Activated CD4-positive, alpha-beta T cell treated with anti-CD3 and anti-CD28 coated beads, Interleukin-2, amount 10 ng/mL, durations not matched to agents 7 days and 5 days (primary cell): ENCODE measurements around the gene DNAH12. TPM values are rescaled to one million over a fixed set of nuclear protein-coding genes. Genes with fewer than 3 reads are reported as not detected.

Source experiments
- CTCF ChIA-PET: fragments of 350-600 bp; sonication (Branson Sonifier 250); formaldehyde crosslinking; loops from one replicate; lab custom pipeline; 2021; ENCODE audit warnings: antibody characterized with exemption; lab: Charles Lee
- POLR2A ChIA-PET: fragments of 350-600 bp; sonication (Branson Sonifier 250); formaldehyde crosslinking; loops from one replicate; lab custom pipeline; 2021; ENCODE audit warnings: antibody characterized with exemption; lab: Charles Lee
- DNase-seq: peaks from one replicate; pipeline ENCODE4 v3.0.0-alpha.2; 2020
- H3K27ac Mint-ChIP-seq: one replicate; pipeline ENCODE4 v1.8.0; 2021; ENCODE audit warnings: mild to moderate bottlenecking, moderate library complexity, mixed read lengths
- H3K27me3 Mint-ChIP-seq: one replicate; pipeline ENCODE4 v1.8.0; 2021; ENCODE audit warnings: mixed read lengths
- H3K36me3 Mint-ChIP-seq: one replicate; pipeline ENCODE4 v1.8.0; 2021; ENCODE audit warnings: low read depth, mixed read lengths
- H3K4me1 Mint-ChIP-seq: one replicate; pipeline ENCODE4 v1.8.0; 2021; ENCODE audit warnings: mixed read lengths
- H3K4me3 Mint-ChIP-seq: one replicate; pipeline ENCODE4 v1.8.0; 2021; ENCODE audit warnings: mild to moderate bottlenecking, moderate library complexity, mixed read lengths
- H3K9me3 Mint-ChIP-seq: one replicate; pipeline ENCODE4 v1.8.0; 2021; ENCODE audit warnings: mixed read lengths
- total RNA-seq, 2 experiments: library from RNA; stranded (reverse); gene quantifications; one replicate each; pipeline ENCODE4 v1.2.3, GENCODE V29; 2021

DNAH12 gene
- under 1 TPM; 0.06 to 0.10 TPM for total RNA-seq

GRCh38 chr3:57544181-57545125 lies at the start of gene DNAH12:
Gene DNAH12 (minus strand): TSS chr3:57544344. CDS start chr3:57542870, 1,474 bp downstream.
- ChIA-PET POLR2A (no interaction called here), CTCF (interaction anchor here (0.6 kb wide), 1 partner anchor 428 kb away, joined by 3 read pairs; no protein-coding TSS in a partner anchor)
- H3K27ac Mint-ChIP-seq: no peak within 1 kb of the TSS
- no peaks in the 10 kb centered on the region for H3K9me3 Mint-ChIP-seq
- H3K4me1 Mint-ChIP-seq: peaks cover 9% of the 10 kb centered on the region
- DNase-seq: peak; percentile 26
- H3K27me3 Mint-ChIP-seq: peaks cover 2% of the 10 kb centered on the region
- H3K36me3 Mint-ChIP-seq: no peaks in the 10 kb centered on the region
- no peak within 1 kb of the TSS for H3K4me3 Mint-ChIP-seq

- ChIA-PET CTCF (no interaction called here), POLR2A (no interaction called here)
- DNase-seq: no peak
- no peaks in the 10 kb centered on the region for H3K27me3 Mint-ChIP-seq
- H3K4me3 Mint-ChIP-seq: no peak overlapping the region
- no peak overlapping the region for H3K27ac Mint-ChIP-seq
- no peaks in the 10 kb centered on the region for H3K9me3 Mint-ChIP-seq
- peaks cover 31% of the 10 kb centered on the region for H3K4me1 Mint-ChIP-seq
- H3K36me3 Mint-ChIP-seq: peaks cover 14% of the 10 kb centered on the region
Measured at GRCh38 chr3:57592306-57592705, 48.2 kb upstream of the DNAH12 start.

- peaks cover 27% of the 10 kb centered on the region for H3K36me3 Mint-ChIP-seq
- CTCF ChIA-PET: interaction anchor here (1.3 kb wide), 1 partner anchor 15 kb away, joined by 4 read pairs; no protein-coding TSS in a partner anchor
- peaks cover 12% of the 10 kb centered on the region for H3K4me1 Mint-ChIP-seq
- H3K27ac Mint-ChIP-seq: no peak overlapping the region
- no peak overlapping the region for H3K4me3 Mint-ChIP-seq
- no peaks in the 10 kb centered on the region for H3K9me3 Mint-ChIP-seq
- no peaks in the 10 kb centered on the region for H3K27me3 Mint-ChIP-seq
- no peak for DNase-seq
- POLR2A ChIA-PET: no interaction called here
Measured at GRCh38 chr3:57587905-57588304, 43.8 kb upstream of the DNAH12 start.

- no peak for DNase-seq
Measured at GRCh38 chr3:57586778-57587177, 42.6 kb upstream of the DNAH12 start.

GRCh38 chr3:57583544-57583943 lies 39.4 kb upstream of the DNAH12 start:
- Mint-ChIP-seq H3K36me3 (peaks cover 31% of the 10 kb centered on the region), H3K4me1 (peaks cover 9% of the 10 kb centered on the region), H3K27ac (no peak overlapping the region), H3K4me3 (no peak overlapping the region), H3K9me3 (no peaks in the 10 kb centered on the region), H3K27me3 (no peaks in the 10 kb centered on the region)
- ChIA-PET CTCF (no interaction called here), POLR2A (no interaction called here)
- DNase-seq: no peak

More at GRCh38 chr3:57586778-57587177, 42.6 kb upstream of the DNAH12 start:
- ChIA-PET POLR2A (no interaction called here), CTCF (interaction anchor here (1.3 to 1.5 kb wide), 3 partner anchors 10 to 20 kb away, joined by 3 to 4 read pairs (median 4); partner anchors contain the start of gene ARF4)
- Mint-ChIP-seq H3K4me1 (peaks cover 11% of the 10 kb centered on the region), H3K36me3 (peaks cover 30% of the 10 kb centered on the region), H3K27me3 (no peaks in the 10 kb centered on the region), H3K9me3 (no peaks in the 10 kb centered on the region), H3K4me3 (no peak overlapping the region), H3K27ac (no peak overlapping the region)

GRCh38 chr3:57582474-57583168 lies 38.5 kb upstream of the DNAH12 start:
- CTCF ChIA-PET: interaction anchor here (1.7 kb wide), 1 partner anchor 11 kb away, joined by 5 read pairs; no protein-coding TSS in a partner anchor
- POLR2A ChIA-PET: no interaction called here
- Mint-ChIP-seq H3K4me3 (no peak overlapping the region), H3K36me3 (peaks cover 36% of the 10 kb centered on the region), H3K9me3 (no peaks in the 10 kb centered on the region), H3K27ac (no peak overlapping the region), H3K27me3 (no peaks in the 10 kb centered on the region), H3K4me1 (peaks cover 6% of the 10 kb centered on the region)
- DNase-seq: peak; percentile 22

- Mint-ChIP-seq H3K9me3 (no peaks in the 10 kb centered on the region), H3K4me1 (peaks cover 9% of the 10 kb centered on the region), H3K36me3 (peaks cover 45% of the 10 kb centered on the region), H3K4me3 (no peak overlapping the region), H3K27ac (no peak overlapping the region), H3K27me3 (no peaks in the 10 kb centered on the region)
- no peak for DNase-seq
- ChIA-PET POLR2A (no interaction called here), CTCF (interaction anchor here (0.5 kb wide), 1 partner anchor 37 kb away, joined by 3 read pairs; no protein-coding TSS in a partner anchor)
Measured at GRCh38 chr3:57577801-57578200, 33.7 kb upstream of the DNAH12 start.

- ChIA-PET POLR2A (no interaction called here), CTCF (interaction anchor here (1.0 kb wide), 1 partner anchor 20 kb away, joined by 3 read pairs; the partner anchor contains the start of gene PDE12)
- Mint-ChIP-seq H3K27me3 (no peaks in the 10 kb centered on the region), H3K4me3 (no peak overlapping the region), H3K36me3 (peaks cover 54% of the 10 kb centered on the region), H3K4me1 (peaks cover 9% of the 10 kb centered on the region), H3K9me3 (no peaks in the 10 kb centered on the region), H3K27ac (no peak overlapping the region)
- no peak for DNase-seq
Measured at GRCh38 chr3:57575966-57576626, 32.0 kb upstream of the DNAH12 start.

- Mint-ChIP-seq H3K27ac (no peak overlapping the region), H3K4me3 (no peak overlapping the region), H3K27me3 (no peaks in the 10 kb centered on the region), H3K36me3 (peaks cover 50% of the 10 kb centered on the region), H3K4me1 (peaks cover 7% of the 10 kb centered on the region), H3K9me3 (no peaks in the 10 kb centered on the region)
- POLR2A ChIA-PET: no interaction called here
- DNase-seq: no peak
- CTCF ChIA-PET: interaction anchor here (1.1 to 1.7 kb wide), 2 partner anchors 15 to 23 kb away, joined by 4 read pairs; no protein-coding TSS in a partner anchor
Measured at GRCh38 chr3:57572096-57572495, 28.0 kb upstream of the DNAH12 start.

GRCh38 chr3:57570878-57571277 lies 26.7 kb upstream of the DNAH12 start:
- Mint-ChIP-seq H3K36me3 (peaks cover 47% of the 10 kb centered on the region), H3K4me1 (peaks cover 4% of the 10 kb centered on the region), H3K27ac (no peak overlapping the region), H3K9me3 (no peaks in the 10 kb centered on the region), H3K4me3 (no peak overlapping the region), H3K27me3 (no peaks in the 10 kb centered on the region)
- CTCF ChIA-PET: no interaction called here
- POLR2A ChIA-PET: no interaction called here
- DNase-seq: no peak

GRCh38 chr3:57569859-57570450 lies 25.8 kb upstream of the DNAH12 start:
- POLR2A ChIA-PET: interaction anchor here (0.6 kb wide), 1 partner anchor 63 kb away, joined by 9 read pairs; no protein-coding TSS in a partner anchor
- peaks cover 41% of the 10 kb centered on the region for H3K36me3 Mint-ChIP-seq
- CTCF ChIA-PET: interaction anchor here (0.5 to 0.6 kb wide), 2 partner anchors 9 to 48 kb away, joined by 5 to 6 read pairs; no protein-coding TSS in a partner anchor
- no peak overlapping the region for H3K4me3 Mint-ChIP-seq
- H3K27ac Mint-ChIP-seq: no peak overlapping the region
- DNase-seq: no peak
- no peaks in the 10 kb centered on the region for H3K27me3 Mint-ChIP-seq
- peaks cover 4% of the 10 kb centered on the region for H3K4me1 Mint-ChIP-seq
- no peaks in the 10 kb centered on the region for H3K9me3 Mint-ChIP-seq

GRCh38 chr3:57559526-57559925 lies 15.4 kb upstream of the DNAH12 start:
- CTCF ChIA-PET: no interaction called here
- Mint-ChIP-seq H3K4me1 (peaks cover 45% of the 10 kb centered on the region), H3K4me3 (peak overlapping the region; percentile 56), H3K36me3 (peaks cover 41% of the 10 kb centered on the region), H3K9me3 (no peaks in the 10 kb centered on the region), H3K27me3 (no peaks in the 10 kb centered on the region), H3K27ac (peak overlapping the region; percentile 25)
- DNase-seq: no peak
- POLR2A ChIA-PET: no interaction called here
